Erythroblast (primary cell): ENCODE results near the gene ZNF641.

Experiments
- GATA1 ChIP-seq: IDR thresholded peaks from 2 replicates; pipeline ENCODE4 v1.6.1; 2011; ENCODE audit warnings: low read depth, mild to moderate bottlenecking, control low read depth, low read length, moderate library complexity
- POLR2A ChIP-seq: IDR thresholded peaks from 2 replicates; pipeline ENCODE4 v1.6.1; 2011; ENCODE audit warnings: mild to moderate bottlenecking, low read length

GRCh38 chr12:48291511-48291910 lies 59.2 kb downstream of the ZNF641 start:
- TF ChIP-seq POLR2A: no peak
- TF ChIP-seq GATA1: no peak
